ENCODE results near the gene L3MBTL3.

DNA sequence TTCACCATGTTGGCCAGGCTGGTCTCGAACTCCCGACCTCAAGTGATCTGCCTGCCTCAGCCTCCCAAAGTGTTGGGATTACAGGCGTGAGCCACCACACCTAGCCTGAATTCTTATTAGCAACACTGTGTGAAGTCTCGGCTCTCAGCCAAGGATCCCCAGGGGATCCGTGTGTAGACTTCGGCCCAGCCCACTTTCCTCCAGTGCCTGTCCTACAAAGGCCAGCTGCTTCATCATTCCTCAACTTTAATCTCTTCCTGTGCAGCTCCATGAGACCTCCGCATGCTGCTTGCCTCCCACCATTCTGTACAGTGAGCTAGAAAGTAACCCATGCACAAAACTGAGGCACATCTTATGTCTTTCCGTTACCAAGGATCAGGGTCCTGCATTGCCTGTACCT, 132.5 kb downstream of the L3MBTL3 start:
- TF ChIP-seq, protein P1, sequence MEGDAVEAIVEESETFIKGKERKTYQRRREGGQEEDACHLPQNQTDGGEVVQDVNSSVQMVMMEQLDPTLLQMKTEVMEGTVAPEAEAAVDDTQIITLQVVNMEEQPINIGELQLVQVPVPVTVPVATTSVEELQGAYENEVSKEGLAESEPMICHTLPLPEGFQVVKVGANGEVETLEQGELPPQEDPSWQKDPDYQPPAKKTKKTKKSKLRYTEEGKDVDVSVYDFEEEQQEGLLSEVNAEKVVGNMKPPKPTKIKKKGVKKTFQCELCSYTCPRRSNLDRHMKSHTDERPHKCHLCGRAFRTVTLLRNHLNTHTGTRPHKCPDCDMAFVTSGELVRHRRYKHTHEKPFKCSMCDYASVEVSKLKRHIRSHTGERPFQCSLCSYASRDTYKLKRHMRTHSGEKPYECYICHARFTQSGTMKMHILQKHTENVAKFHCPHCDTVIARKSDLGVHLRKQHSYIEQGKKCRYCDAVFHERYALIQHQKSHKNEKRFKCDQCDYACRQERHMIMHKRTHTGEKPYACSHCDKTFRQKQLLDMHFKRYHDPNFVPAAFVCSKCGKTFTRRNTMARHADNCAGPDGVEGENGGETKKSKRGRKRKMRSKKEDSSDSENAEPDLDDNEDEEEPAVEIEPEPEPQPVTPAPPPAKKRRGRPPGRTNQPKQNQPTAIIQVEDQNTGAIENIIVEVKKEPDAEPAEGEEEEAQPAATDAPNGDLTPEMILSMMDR (IDR thresholded peaks at IDR 0.05), result no peak
- TF ChIP-seq POLR2A (IDR thresholded peaks at IDR 0.05) (no peak), EP300 (IDR thresholded peaks at IDR 0.05) (no peak), POLR2AphosphoS5 (IDR thresholded peaks at IDR 0.05) (no peak)
